HEK293T (cell line): ENCODE data around the gene CABP2.

ENCODE experiments used
- BHLHE40 ChIP-seq: fragments of 450-650 bp; IDR thresholded peaks from 2 replicates; pipeline ENCODE4 v1.6.1; 2016; ENCODE audit warnings: mild to moderate bottlenecking, moderate library complexity, borderline replicate concordance
- HDGF ChIP-seq: fragments of 450-650 bp; IDR thresholded peaks from 2 replicates; pipeline ENCODE4 v1.6.1; 2017; ENCODE audit warnings: antibody characterized with exemption, borderline replicate concordance
- TF ChIP-seq, protein P1 (sequence below): fragments of 450-650 bp; IDR thresholded peaks from 2 replicates; pipeline ENCODE4 v1.6.1; 2016

- TF ChIP-seq BHLHE40 (no peak), HDGF (no peak)
- TF ChIP-seq, protein P1, sequence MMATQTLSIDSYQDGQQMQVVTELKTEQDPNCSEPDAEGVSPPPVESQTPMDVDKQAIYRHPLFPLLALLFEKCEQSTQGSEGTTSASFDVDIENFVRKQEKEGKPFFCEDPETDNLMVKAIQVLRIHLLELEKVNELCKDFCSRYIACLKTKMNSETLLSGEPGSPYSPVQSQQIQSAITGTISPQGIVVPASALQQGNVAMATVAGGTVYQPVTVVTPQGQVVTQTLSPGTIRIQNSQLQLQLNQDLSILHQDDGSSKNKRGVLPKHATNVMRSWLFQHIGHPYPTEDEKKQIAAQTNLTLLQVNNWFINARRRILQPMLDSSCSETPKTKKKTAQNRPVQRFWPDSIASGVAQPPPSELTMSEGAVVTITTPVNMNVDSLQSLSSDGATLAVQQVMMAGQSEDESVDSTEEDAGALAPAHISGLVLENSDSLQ = no peak
These were observed 15.7 kb upstream of the CABP2 start for GRCh38 chr11:67538823-67539505.
